GM18507 (cell line): Measurements from ENCODE around the gene OTOGL.

Experiments used
- DNase-seq: peaks from one replicate; pipeline ENCODE4 v3.0.0; 2011; ENCODE audit warnings: low read depth; ENCODE audit not compliant: insufficient read length; ENCODE audit errors: extremely low spot score
- FAIRE-seq: peaks from 2 replicates; lab custom pipeline; 2011; peaks lifted over from hg19 to GRCh38; lab: Jason Lieb, UNC

OTOGL gene

GRCh38 chr12:80320121-80320678, 220.9 kb downstream of the OTOGL start:
- FAIRE-seq (no peak), DNase-seq (no peak)

- DNase-seq = no peak
- no peak for FAIRE-seq
These were observed 222.3 kb downstream of the OTOGL start for GRCh38 chr12:80321653-80322052.

DNA sequence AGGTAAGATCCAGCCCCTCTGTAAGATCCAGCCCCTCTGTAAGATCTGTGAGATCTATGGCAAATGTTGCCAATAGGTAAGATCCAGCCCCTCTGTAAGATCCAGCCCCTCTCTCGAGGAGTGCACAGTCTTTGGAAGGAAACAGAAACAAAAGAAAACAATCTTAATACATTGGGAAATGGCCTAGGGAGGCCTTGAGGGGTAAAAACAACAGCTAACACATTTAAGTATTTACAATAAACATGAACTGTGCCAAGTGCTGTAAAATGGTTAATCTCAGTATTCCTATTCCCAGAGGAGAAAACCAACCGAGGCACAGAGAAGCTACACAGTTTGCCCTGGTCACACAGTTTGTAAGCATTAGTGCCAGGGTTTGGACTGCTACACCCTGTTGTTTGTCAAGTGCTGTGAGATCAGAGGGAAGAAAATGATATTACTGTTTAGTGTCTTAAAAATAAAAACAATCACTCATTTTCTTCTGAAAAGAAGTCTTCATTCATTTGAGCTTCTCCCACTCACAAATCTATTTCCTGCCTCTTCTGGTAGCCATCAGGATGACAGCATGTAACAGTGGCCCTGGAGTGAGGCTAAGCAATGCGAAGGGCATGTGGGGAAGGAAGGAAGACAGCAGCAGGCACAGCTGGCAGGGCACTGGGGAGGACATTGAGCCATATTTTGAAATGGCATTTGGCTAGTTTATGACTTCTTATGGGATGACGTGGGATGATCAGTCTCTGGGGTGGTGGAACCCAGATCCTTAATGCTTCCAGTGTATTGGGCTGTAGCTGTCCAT, 226.0 kb downstream of the OTOGL start:
- FAIRE-seq (no peak), DNase-seq (no peak)

- FAIRE-seq (no peak), DNase-seq (no peak)
These were observed 233.5 kb downstream of the OTOGL start for GRCh38 chr12:80332827-80333226.

GRCh38 chr12:80352474-80352873, 253.1 kb downstream of the OTOGL start:
- DNase-seq (no peak), FAIRE-seq (no peak)

GRCh38 chr12:80353254-80353653, 253.9 kb downstream of the OTOGL start:
- FAIRE-seq = no peak

GRCh38 chr12:80356097-80356496, 256.8 kb downstream of the OTOGL start:
- FAIRE-seq (no peak), DNase-seq (no peak)

More at GRCh38 chr12:80353254-80353653, 253.9 kb downstream of the OTOGL start:
- DNase-seq = no peak

GRCh38 chr12:80359703-80360102, 260.4 kb downstream of the OTOGL start:
- no peak for DNase-seq
- no peak for FAIRE-seq

- DNase-seq (no peak), FAIRE-seq (no peak)
These were observed 264.7 kb downstream of the OTOGL start for GRCh38 chr12:80364056-80364455.

- no peak for FAIRE-seq
- no peak for DNase-seq
These were observed 274.3 kb downstream of the OTOGL start for GRCh38 chr12:80373666-80374065.

DNA sequence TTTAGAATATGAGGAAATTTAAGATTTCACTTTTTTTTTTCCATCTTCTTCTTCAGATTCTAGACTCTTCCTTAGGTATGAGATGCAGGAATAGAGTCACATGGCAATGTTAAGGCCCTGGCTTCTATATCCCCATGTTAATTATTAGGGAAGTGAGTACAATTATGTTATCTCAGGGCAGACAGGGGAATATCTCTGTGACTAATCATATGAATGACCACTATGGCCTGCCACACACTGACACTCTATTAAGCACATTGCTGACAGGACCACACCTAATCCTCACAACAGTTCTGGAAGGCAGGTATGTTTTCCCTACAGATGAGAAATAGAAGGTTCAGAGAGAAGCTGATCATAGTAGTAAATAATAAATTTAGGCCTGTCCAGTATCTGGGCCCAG, 275.3 kb downstream of the OTOGL start:
- FAIRE-seq (no peak), DNase-seq (no peak)

- DNase-seq (no peak), FAIRE-seq (no peak)
These were observed 277.9 kb downstream of the OTOGL start for GRCh38 chr12:80377140-80377794.

GRCh38 chr12:80381121-80381520, 281.8 kb downstream of the OTOGL start:
- DNase-seq (no peak), FAIRE-seq (no peak)

DNA sequence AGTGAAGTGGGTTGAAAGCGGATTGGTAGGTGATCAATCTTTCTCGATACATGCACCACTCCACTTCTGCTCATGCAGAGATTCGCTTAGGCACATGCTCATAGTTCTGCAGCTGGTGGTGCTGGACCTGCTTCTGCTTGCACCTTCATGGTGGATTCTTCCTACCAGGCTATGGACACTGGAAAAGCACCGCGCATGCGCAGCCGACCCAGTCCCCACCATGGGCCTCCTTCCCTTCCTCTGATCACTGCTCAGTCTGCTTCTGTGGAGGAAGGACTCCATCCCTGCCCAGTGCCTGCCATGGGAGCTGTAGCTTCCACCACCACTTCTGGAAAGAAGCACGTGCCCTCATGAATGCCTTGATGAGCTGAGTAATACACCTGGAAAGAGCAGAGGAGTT, 282.9 kb downstream of the OTOGL start:
- DNase-seq = no peak
- FAIRE-seq = no peak

GRCh38 chr12:80400571-80400991, 301.2 kb downstream of the OTOGL start:
- DNase-seq (no peak), FAIRE-seq (no peak)

GRCh38 chr12:80401191-80401590, 301.9 kb downstream of the OTOGL start:
- FAIRE-seq (no peak), DNase-seq (no peak)

DNA sequence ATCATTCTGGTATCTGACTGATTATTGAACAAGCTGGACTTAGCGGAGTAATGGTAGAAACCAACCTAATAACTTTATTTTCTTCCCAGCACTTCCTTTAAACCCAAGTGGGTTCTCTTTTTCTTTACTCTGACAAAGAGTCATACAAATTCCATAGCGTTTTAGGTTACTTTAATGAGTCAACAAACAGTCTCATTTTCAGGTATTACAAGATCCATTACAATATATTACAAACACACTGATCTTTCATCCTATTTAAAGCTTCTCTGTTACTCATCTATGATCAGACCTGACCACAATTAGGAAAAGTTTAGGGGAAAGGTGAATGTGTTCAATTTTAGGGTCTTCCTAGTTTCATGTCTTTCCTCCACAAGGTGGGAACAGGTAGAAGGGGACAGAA, 305.3 kb downstream of the OTOGL start:
- no peak for DNase-seq
- FAIRE-seq = no peak

DNA sequence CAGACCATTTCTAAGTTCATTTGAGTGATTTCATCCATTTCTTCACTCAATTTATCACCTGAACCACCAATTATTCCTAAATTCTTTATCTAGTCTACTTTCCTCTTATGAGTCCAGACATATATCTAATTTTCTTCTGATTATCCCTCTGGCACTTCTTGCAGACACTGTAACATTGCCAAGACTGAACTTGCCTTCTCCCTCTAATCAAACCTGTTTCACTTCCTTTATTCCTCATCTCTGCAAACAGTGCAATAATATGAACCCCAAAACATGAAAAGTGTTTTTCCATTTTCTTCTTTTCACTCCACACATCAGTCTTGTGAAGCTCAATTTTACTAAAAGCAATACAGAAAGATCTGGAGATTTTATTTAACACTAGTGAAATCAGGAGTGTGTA, 306.9 kb downstream of the OTOGL start:
- no peak for DNase-seq
- no peak for FAIRE-seq

- DNase-seq = no peak
- no peak for FAIRE-seq
These were observed 312.4 kb downstream of the OTOGL start for GRCh38 chr12:80411787-80412186.

GRCh38 chr12:80412343-80412953, 313.1 kb downstream of the OTOGL start:
- peak; percentile 65 for FAIRE-seq
- DNase-seq = no peak
